OCI-LY7 (cell line): ENCODE results near the gene OR2B2. TPM values are rescaled to one million over a fixed set of nuclear protein-coding genes. Genes with fewer than 3 reads are reported as not detected.

Experiments
- BruUV-seq: library from RNA; stranded (reverse); fragments of 400-500 nt; replicated peaks from 2 replicates; lab custom pipeline; 2021; lab: Mats Ljungman, UMichigan
- CTCF ChIA-PET: fragments of 300-600 bp; sonication (Branson Sonifier 250); formaldehyde crosslinking; loops from one replicate; lab custom pipeline; 2022; ENCODE audit warnings: antibody characterized with exemption; ENCODE audit not compliant: unreplicated experiment; lab: Charles Lee
- POLR2A ChIA-PET: fragments of 300-600 bp; sonication (Branson Sonifier 250); formaldehyde crosslinking; loops from one replicate; lab custom pipeline; 2022; ENCODE audit warnings: antibody characterized with exemption; lab: Charles Lee
- DNase-seq: peaks from one replicate; pipeline ENCODE4 v3.0.0-alpha.2; 2015; ENCODE audit warnings: low spot score
- H2AFZ ChIP-seq: fragments of 200-600 bp; sonication (generic), shearing (Covaris generic); 2 replicates; pipeline ENCODE4 v1.6.1; 2014; ENCODE audit warnings: mild to moderate bottlenecking, antibody characterized with exemption, low read length, moderate library complexity
- H3K27ac ChIP-seq: fragments of 200-600 bp; sonication (generic); 2 replicates; pipeline ENCODE4 v1.5.1; 2014; ENCODE audit warnings: mixed run types, low read depth, mild to moderate bottlenecking, moderate library complexity, low read length, inconsistent platforms; ENCODE audit not compliant: poor library complexity, severe bottlenecking
- H3K36me3 ChIP-seq: fragments of 200-600 bp; sonication (generic); 2 replicates; pipeline ENCODE4 v1.6.1; 2014; ENCODE audit warnings: mild to moderate bottlenecking, antibody characterized with exemption, low read length, moderate library complexity, mixed read lengths; ENCODE audit not compliant: insufficient read depth
- H3K4me1 ChIP-seq: fragments of 200-600 bp; sonication (generic); 2 replicates; pipeline ENCODE4 v1.5.1; 2014; ENCODE audit warnings: mild to moderate bottlenecking, low read length; ENCODE audit not compliant: insufficient read depth, poor library complexity, severe bottlenecking
- H3K4me2 ChIP-seq: fragments of 200-600 bp; sonication (generic); 2 replicates; pipeline ENCODE4 v1.6.1; 2014; ENCODE audit warnings: mild to moderate bottlenecking, low read length
- H3K4me3 ChIP-seq: fragments of 200-600 bp; sonication (generic); 2 replicates; pipeline ENCODE4 v1.5.1; 2014; ENCODE audit warnings: mild to moderate bottlenecking, low read depth, low read length; ENCODE audit not compliant: poor library complexity, severe bottlenecking
- H3K79me2 ChIP-seq: fragments of 200-600 bp; sonication (generic); 2 replicates; pipeline ENCODE4 v1.6.1; 2016; ENCODE audit warnings: low read depth, mild to moderate bottlenecking, low read length, moderate library complexity, mixed read lengths; ENCODE audit not compliant: insufficient read depth
- H3K9me2 ChIP-seq: fragments of 200-600 bp; sonication (generic); 2 replicates; pipeline ENCODE4 v1.6.1; 2016; ENCODE audit warnings: mild to moderate bottlenecking, low read length, mixed read lengths; ENCODE audit not compliant: insufficient read depth
- H3K9me3 ChIP-seq: fragments of 200-600 bp; sonication (generic); 2 replicates; pipeline ENCODE4 v1.6.1; 2014; ENCODE audit warnings: mild to moderate bottlenecking, mixed run types, low read length, mixed read lengths
- H4K20me1 ChIP-seq: fragments of 200-600 bp; sonication (generic); 2 replicates; pipeline ENCODE4 v1.6.1; 2014; ENCODE audit warnings: mild to moderate bottlenecking, antibody characterized with exemption, low read length, moderate library complexity, mixed read lengths; ENCODE audit not compliant: insufficient read depth
- CTCF ChIP-seq: fragments of 200-600 bp; sonication (generic); conservative IDR thresholded peaks from 2 replicates; pipeline ENCODE4 v1.5.1; 2014; ENCODE audit warnings: mild to moderate bottlenecking, antibody characterized with exemption, low read length, moderate library complexity, mixed read lengths
- EZH2phosphoT487 ChIP-seq: fragments of 200-600 bp; sonication (generic); IDR thresholded peaks from 2 replicates; pipeline ENCODE4 v1.6.1; 2018; ENCODE audit warnings: low read depth, borderline replicate concordance, mild to moderate bottlenecking, mixed run types, antibody characterized with exemption, low read length, moderate library complexity, mixed read lengths
- intact Hi-C: fragments of 100-400 bp; cut with micrococcal nuclease; formaldehyde crosslinking; loops from one replicate; pipeline ENCODE4 v1.10.0; 2022; ENCODE audit not compliant: unreplicated experiment
- total RNA-seq, 2 experiments: library from RNA; depleted of rRNA in 1 of 2; stranded (reverse); fragments of >200 nt in 1 of 2; shearing (Covaris generic) in 1 of 2; gene quantifications; 2 replicates each; pipeline ENCODE4 v1.2.3, GENCODE V29; 2014 to 2022

OR2B2 gene
- total RNA-seq, 2 experiments from 2014 or later: not detected

DNA sequence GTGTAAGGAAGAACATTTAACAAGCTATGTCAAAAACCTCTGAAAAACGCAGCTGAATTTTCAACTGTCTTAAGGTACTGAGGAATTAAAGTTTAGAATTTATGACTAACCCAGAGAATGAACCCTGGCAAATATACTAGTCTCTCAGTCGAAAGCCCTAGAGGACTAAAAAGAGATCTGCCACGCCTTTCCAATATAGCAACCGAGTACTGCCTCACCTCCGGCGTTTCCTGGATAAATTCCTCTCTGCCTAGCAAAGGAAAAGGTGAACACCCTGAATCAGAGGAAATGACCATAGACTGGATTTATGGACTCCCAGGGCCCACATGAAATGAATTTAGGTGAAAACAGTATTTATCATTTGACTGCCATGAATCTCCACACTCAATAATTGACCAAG, 12.0 kb upstream of the OR2B2 start:
- POLR2A ChIA-PET: interaction anchor here (1.1 to 1.8 kb wide), 3 partner anchors 10 to 41 kb away, joined by 3 to 5 read pairs (median 3); no protein-coding TSS in a partner anchor
- no TSS peak for BruUV-seq
- no peaks in the 10 kb centered on the region for H3K4me1 ChIP-seq
- H2AFZ ChIP-seq: no peak overlapping the region
- DNase-seq: no peak
- no peaks in the 10 kb centered on the region for H4K20me1 ChIP-seq
- H3K9me3 ChIP-seq: no peaks in the 10 kb centered on the region
- H3K79me2 ChIP-seq: no peaks in the 10 kb centered on the region
- no peak overlapping the region for H3K4me3 ChIP-seq
- intact Hi-C loops: no loop called here
- TF ChIP-seq EZH2phosphoT487: no peak
- TF ChIP-seq CTCF: no peak
- H3K9me2 ChIP-seq: peaks cover 3% of the 10 kb centered on the region; the same call in 1 of the 2 replicates
- CTCF ChIA-PET: no interaction called here
- H3K27ac ChIP-seq: no peak overlapping the region
- H3K36me3 ChIP-seq: no peaks in the 10 kb centered on the region
- H3K4me2 ChIP-seq: no peak overlapping the region

DNA sequence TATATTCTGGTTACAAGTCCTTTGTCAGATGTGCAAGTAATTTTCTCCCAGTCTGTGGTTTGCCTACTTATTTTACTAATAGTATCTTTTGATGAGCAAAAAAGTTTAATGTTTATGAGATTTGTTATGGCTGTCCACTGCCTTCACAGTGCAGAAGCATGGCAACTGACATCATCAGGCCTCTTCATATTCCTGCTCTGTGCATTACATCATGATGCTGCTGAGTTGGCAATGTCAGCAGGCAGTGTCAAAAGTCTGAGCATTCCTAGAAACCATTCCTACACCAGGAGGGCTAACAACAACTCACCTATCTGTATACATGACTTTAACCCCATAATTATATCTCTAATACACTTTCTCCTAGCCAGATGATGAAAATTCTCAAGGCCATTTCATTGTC, 10.8 kb upstream of the OR2B2 start:
- Histone ChIP-seq H3K36me3 (no peaks in the 10 kb centered on the region), H2AFZ (no peak overlapping the region), H3K79me2 (no peaks in the 10 kb centered on the region), H4K20me1 (no peaks in the 10 kb centered on the region), H3K4me2 (no peak overlapping the region), H3K4me1 (no peaks in the 10 kb centered on the region), H3K9me2 (peaks cover 3% of the 10 kb centered on the region; the same call in 1 of the 2 replicates), H3K27ac (no peak overlapping the region), H3K4me3 (no peak overlapping the region), H3K9me3 (no peaks in the 10 kb centered on the region)
- TF ChIP-seq CTCF (no peak), EZH2phosphoT487 (no peak)
- ChIA-PET POLR2A (no interaction called here), CTCF (no interaction called here)
- intact Hi-C loops: no loop called here
- no peak for DNase-seq
- BruUV-seq: no TSS peak

DNA sequence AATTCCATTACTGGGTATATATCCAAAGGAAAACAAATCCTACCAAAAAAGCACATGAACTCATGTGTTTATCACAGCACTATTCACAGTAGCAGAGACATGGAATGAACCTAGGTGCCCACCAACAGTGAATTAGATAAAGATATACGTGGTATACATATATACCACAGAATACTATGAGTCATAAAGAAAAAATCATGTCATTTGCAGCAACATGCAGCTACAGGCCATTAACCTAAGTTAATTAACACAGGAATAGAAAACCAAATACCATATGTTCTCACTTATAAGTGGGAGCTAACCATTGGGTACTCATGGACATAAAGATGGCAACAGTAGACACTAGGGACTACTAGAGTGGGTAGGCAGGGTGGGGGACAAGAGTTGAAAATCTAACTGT, 4.2 kb downstream of the OR2B2 start:
- no peak overlapping the region for H2AFZ ChIP-seq
- H3K9me3 ChIP-seq: no peaks in the 10 kb centered on the region
- no peak overlapping the region for H3K4me2 ChIP-seq
- DNase-seq: no peak
- H3K27ac ChIP-seq: no peak overlapping the region
- POLR2A ChIA-PET: no interaction called here
- H3K36me3 ChIP-seq: no peaks in the 10 kb centered on the region
- no TSS peak for BruUV-seq
- no peak for TF ChIP-seq EZH2phosphoT487
- TF ChIP-seq CTCF: no peak
- H3K4me1 ChIP-seq: peaks cover 5% of the 10 kb centered on the region
- no peaks in the 10 kb centered on the region for H4K20me1 ChIP-seq
- CTCF ChIA-PET: no interaction called here
- no peaks in the 10 kb centered on the region for H3K9me2 ChIP-seq
- no peaks in the 10 kb centered on the region for H3K79me2 ChIP-seq
- no peak overlapping the region for H3K4me3 ChIP-seq
- intact Hi-C loops: loop anchor here (10.0 kb wide), 2 partner anchors 777 to 1077 kb away; no protein-coding TSS in a partner anchor
